HEK293 (cell line): ENCODE results near the gene CEP72.

Experiments used
- SCRT2 ChIP-seq: fragments of 450-650 bp; formaldehyde crosslinking; IDR thresholded peaks from 2 replicates; pipeline ENCODE4 v1.5.1; 2016; ENCODE audit warnings: missing biosample characterization, missing genetic modification characterization
- ZNF138 ChIP-seq: fragments of 450-650 bp; formaldehyde crosslinking; IDR thresholded peaks from 2 replicates; pipeline ENCODE4 v1.5.1; 2016; ENCODE audit warnings: missing biosample characterization, missing genetic modification characterization, borderline replicate concordance
- ZNF146 ChIP-seq: fragments of 450-650 bp; formaldehyde crosslinking; IDR thresholded peaks from 2 replicates; pipeline ENCODE4 v1.5.1; 2016; ENCODE audit warnings: missing biosample characterization, missing genetic modification characterization
- ZNF24 ChIP-seq: fragments of 450-650 bp; formaldehyde crosslinking; IDR thresholded peaks from 2 replicates; pipeline ENCODE4 v1.5.1; 2016; ENCODE audit warnings: missing biosample characterization, missing genetic modification characterization
- ZNF670 ChIP-seq: fragments of 450-650 bp; formaldehyde crosslinking; IDR thresholded peaks from 2 replicates; pipeline ENCODE4 v1.5.1; 2016; ENCODE audit warnings: missing biosample characterization, missing genetic modification characterization, low read depth
- ZNF704 ChIP-seq: fragments of 450-650 bp; formaldehyde crosslinking; IDR thresholded peaks from 2 replicates; pipeline ENCODE4 v1.5.1; 2016; ENCODE audit warnings: missing biosample characterization, missing genetic modification characterization
- ZNF76 ChIP-seq: fragments of 450-650 bp; formaldehyde crosslinking; IDR thresholded peaks from 2 replicates; pipeline ENCODE4; 2016; ENCODE audit warnings: low read depth, missing biosample characterization, missing genetic modification characterization, borderline replicate concordance
- TF ChIP-seq, protein P1 (sequence below): fragments of 450-650 bp; formaldehyde crosslinking; IDR thresholded peaks from 2 replicates; pipeline ENCODE4 v1.5.1; 2016; ENCODE audit warnings: missing biosample characterization, missing genetic modification characterization

DNA sequence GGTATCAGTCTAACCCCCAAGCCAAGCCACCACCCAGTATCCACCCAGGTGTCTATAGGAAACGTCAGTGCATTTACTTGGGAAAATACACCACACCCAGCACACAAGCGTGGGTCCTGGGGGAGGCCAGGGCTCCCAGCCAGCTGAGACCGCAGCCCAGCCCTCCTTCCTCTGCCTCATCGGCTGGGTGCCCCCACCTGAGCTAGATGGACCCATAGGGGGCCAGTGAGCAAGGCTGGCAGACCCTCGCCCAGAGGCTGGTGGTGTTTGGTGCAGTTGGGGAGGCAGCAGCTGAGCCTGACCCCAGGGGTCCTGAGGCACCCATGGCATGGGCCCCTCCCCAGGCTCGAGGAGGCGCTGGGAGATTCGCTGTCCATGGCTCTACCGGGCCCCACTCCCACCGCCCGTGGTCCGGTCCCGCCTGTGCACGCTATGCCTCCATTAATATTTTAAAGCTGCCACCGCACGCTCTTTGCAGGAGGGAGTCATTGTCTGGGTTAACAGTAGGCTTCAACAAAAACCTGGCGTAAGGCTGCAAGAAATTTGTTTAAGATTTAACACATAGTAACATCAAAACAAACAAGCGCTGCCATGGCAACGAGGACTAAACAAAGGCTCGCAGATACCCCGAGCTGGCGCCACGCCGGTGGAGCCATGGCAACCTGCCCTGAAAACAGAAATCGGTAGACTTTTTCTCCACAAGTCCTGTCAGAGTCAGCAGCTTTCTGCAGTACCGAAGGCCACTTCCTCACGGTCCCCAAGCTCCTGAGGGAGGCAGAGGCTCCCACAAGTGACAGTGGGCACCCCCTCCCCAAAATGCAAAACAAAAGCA, 60.4 kb downstream of the CEP72 start:
- TF ChIP-seq, protein P1, sequence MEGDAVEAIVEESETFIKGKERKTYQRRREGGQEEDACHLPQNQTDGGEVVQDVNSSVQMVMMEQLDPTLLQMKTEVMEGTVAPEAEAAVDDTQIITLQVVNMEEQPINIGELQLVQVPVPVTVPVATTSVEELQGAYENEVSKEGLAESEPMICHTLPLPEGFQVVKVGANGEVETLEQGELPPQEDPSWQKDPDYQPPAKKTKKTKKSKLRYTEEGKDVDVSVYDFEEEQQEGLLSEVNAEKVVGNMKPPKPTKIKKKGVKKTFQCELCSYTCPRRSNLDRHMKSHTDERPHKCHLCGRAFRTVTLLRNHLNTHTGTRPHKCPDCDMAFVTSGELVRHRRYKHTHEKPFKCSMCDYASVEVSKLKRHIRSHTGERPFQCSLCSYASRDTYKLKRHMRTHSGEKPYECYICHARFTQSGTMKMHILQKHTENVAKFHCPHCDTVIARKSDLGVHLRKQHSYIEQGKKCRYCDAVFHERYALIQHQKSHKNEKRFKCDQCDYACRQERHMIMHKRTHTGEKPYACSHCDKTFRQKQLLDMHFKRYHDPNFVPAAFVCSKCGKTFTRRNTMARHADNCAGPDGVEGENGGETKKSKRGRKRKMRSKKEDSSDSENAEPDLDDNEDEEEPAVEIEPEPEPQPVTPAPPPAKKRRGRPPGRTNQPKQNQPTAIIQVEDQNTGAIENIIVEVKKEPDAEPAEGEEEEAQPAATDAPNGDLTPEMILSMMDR (tag by site-specific recombination): 0 out of 2 replicates have a peak, but pooled peaks have one; percentile 14
- TF ChIP-seq ZNF146 (tag by site-specific recombination): no peak
- TF ChIP-seq SCRT2 (tag by site-specific recombination): no peak
- TF ChIP-seq ZNF76: no peak
- TF ChIP-seq ZNF138 (tag by site-specific recombination): no peak
- TF ChIP-seq ZNF24: no peak
- no peak for TF ChIP-seq ZNF670 (tag by site-specific recombination)
- no peak for TF ChIP-seq ZNF704
